Right lung (tissue), 5 donors: ENCODE results near the gene ARHGAP24. TPM values are rescaled to one million over a fixed set of nuclear protein-coding genes. Genes with fewer than 3 reads are reported as not detected.

ENCODE experiments used
- DNase-seq, 2 donors: peaks; one replicate each; pipeline ENCODE4 v3.0.0-alpha.2; 2013
- polyA plus RNA-seq, 5 donors: library from polyadenylated mRNA; unstranded; fragments of 120-200 nt; gene quantifications; one replicate each; pipeline versions ENCODE4 v1.2.1 to v1.2.3, GENCODE V29; 2013; ENCODE audit warnings: inconsistent platforms in 1 of 5, low replicate concordance in 1 of 5; ENCODE audit not compliant: insufficient read length in 5 of 5, insufficient read depth in 1 of 5

The ARHGAP24 gene
- polyA plus RNA-seq, 5 donors = 19.9 to 37.9 (median 26.8) TPM

DNA sequence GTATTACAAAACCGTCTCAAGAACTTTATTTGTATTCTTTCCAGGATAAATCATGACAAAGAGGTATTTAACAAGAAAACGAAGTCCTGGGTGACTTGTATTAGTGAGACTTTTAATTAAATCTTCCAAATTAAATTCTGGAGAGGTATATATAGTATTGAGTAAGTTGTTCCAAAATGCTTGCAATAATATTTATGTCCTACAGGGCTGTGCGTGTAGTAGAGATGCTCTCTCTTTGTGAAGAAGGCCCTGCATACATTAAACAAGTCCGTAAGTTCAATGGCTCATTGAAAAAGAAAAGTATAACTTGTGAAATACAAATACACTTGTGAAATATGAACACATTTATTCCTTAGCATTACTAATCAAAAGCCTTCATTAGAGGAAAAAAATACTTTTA, 211.4 kb downstream of the ARHGAP24 start:
- DNase-seq = no peak

DNA sequence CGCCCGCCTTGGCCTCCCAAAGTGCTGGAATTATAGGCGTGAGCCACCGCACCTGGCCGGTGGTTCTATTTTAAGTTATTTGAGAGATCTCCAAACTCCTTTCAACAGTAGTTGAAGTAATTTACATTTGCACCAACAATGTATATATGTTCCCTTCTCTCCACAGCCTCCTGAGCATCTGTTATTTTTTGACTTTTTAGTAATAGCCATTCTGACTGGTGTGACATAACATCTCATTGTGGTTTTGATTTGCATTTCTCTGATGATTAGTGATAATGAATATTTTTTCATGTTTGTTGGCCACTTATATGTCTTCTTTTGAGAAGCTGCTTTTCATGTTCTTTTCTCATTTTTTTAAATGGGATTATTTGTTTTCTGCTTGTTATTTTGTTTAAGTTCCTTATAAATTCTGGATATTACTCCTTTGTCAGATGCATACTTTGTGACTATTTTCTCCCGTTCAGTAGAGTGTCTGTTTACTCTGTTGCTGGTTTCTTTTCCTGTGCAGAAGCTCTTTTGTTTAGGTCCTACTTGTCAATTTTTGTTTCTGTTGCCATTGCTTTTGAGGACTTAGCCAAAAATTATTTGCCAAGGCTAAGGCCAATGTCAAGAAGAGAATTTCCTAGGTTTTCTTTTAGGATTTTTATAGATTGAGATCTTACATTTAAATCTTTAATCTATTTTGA, 213.2 kb downstream of the ARHGAP24 start:
- no peak for DNase-seq

DNA sequence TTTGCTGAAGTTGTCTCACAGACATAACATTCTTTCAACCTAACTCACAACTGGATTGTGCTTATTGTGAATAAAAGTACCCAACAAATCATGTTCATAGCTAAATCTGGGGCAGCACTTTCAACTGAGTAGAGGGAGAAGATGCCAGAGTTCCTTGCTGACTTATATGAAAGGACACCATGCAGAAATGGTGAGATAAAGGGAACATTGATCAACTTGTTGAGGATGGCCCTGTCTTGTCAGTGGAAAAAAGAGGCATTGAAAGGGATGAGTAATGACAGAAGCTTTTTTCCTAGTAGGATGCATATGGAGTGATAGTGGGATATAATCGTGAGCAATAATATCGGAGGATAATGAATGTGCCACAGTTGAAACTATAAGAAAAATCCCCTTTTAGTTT, 221.7 kb downstream of the ARHGAP24 start:
- DNase-seq = no peak

DNA sequence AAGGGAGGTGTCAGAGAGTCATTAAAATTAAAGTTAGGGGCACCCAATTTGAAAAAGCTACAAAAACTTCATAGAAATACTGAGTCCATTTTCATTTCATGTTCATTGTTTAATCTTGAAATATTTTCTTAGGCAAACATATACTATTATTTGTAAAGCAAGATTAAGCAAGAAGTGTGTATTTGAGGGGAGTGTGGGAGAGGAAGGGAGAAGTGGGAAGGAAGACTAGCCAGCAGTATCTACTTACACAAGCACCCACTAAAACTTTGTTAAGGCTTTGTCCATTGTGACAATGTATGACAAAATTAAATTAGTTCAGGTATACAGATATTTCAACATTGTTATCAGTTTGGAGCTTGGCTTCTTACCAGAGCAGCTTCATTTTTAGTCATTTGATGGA, 222.9 kb downstream of the ARHGAP24 start:
- no peak for DNase-seq

DNA sequence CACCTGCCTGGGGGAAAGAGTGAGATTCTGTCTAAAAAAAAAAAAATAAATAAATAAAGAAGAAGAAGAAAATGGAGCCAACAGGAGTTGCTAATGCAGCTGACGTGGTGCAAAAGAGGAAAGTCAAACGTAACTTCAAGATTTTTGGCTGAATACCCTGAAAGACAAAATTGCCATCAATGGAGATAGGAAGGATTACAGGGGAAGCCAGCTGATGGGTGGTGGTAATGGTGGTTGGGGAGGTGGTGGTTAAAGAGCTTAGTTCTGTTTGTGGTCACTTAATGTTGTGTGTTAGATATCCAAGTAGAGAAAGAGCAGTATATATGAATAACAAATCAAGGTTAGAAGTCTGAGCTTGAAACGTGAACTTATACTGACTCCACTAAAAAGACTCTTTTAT, 225.4 kb downstream of the ARHGAP24 start:
- no peak for DNase-seq

DNA sequence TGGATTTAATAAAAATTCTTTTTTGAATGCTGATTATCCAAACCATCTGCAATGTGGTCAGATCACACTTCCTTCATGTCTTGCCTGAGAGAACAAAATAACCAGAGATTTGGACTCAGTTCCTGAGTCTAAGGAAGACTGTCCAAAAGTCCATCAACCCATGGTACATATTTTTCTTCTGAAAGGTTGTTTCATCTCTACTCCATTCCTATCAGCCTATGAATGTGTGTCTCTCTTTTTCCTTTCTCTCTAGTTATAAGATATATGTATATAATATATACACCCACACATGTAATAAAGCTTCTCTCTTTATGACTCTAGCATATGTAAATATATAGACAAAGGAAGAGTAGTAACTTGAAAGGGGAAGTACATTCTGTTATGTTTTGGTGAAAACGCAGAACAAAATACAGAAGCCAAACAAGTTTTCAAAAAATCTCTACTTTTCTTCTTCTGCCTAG, 226.9 kb downstream of the ARHGAP24 start:
- no peak for DNase-seq

DNA sequence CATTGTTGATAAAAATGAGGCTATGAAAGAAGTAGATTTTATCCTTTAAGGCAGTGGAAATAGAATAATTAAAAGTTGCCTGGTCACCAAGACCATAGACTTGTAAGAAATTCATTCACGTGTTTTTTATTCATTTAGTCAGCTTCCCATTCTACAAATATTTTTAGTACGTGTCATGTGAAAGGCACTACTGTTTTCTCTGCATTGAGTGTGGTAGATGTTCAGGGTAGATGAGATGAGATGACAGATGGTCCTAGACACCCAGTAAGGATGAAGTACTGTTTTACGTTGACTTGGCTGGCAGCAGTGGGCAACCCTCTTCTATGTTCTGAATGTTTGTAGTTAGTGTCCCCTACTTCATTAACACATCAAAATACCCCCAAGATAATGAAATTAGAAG, 228.1 kb downstream of the ARHGAP24 start:
- DNase-seq = no peak

DNA sequence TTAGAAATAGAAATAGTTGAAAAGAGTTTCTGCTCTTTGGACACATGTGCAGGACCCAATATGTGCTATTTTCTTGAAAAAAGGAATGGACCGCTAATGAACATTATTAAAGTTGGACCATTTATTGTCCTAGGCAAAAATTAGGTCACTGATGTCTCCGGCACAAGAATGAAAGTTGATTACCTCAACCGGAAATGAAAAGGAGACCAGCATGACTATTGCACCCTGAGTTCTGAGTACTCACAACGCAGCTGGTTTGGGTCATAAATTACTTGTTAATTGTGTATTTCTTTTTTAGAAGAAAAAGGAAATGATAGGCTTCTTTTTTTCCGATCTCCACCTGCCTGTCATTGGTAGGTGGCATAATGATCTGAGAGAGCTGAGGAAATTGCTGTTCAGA, 232.7 kb downstream of the ARHGAP24 start:
- no peak for DNase-seq

DNA sequence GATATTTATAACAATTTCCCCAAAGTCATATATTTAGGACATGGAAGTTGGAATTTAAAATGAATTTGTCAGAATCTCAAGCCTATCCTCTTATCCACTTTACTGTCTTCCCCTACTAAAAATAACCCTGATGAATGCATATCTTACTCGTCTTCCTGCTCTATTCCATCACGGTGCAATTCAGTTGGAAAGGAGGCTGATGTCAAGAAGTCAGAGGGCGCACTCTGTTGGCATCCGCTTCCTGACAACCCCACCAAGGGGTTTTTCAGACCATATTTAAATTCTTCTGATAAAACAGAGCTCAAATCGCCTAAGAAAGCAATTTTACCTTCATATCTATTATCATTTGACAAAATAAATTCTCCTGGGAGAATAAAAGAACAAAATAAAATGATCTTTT, 233.5 kb downstream of the ARHGAP24 start:
- DNase-seq = no peak

DNA sequence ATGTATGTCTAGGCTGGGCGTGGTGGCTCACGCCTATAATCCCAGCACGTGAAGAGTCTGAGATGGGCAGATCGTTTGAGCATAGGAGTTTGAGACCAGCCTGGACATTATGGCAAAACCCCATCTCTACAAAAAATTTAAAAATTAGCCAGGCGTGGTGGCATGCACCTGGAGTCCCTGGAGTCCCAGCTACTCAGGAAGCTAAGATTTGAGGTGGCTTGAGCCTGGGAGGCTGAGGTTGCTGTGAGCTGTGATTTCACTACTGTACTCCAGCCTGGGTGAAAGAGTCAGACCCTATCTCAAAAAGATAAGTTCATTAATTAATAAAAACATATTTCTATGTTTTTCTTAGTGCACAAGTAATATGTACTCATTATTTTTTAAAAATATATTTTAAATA, 238.1 kb downstream of the ARHGAP24 start:
- no peak for DNase-seq

DNA sequence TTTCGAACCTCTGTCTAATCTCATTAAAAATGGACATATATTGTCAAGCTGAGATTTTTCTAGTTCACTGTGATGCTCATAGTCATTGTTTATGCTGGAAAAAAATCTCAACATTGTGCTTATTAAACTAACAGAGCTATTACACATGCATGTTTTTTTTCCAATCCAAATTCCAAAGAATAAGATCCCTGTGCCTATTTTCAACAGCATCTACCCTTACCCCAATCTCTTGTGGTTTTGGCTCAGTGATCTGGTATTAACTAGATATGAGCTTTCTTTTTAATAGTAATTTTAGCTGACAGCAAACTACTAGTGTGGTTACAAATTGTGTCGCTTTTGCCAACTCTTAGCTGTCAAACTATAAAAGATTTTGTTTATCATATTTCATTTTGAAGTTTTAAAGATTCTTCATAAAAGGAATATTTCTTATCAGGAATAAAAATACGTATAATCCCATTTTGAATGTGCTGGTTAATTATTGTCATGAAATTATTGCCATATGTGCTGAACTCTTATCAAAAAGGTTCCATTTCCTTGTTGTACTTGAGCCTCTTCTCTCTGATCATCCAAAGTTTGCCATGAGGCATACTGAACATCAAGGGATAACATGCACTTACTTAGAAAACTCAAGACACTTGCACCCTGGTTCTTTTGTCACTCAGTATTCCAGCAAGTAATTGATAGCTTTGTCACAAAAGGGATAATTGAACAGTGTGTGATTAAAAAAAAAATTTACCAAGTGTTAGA, 241.2 kb downstream of the ARHGAP24 start:
- DNase-seq = no peak

DNA sequence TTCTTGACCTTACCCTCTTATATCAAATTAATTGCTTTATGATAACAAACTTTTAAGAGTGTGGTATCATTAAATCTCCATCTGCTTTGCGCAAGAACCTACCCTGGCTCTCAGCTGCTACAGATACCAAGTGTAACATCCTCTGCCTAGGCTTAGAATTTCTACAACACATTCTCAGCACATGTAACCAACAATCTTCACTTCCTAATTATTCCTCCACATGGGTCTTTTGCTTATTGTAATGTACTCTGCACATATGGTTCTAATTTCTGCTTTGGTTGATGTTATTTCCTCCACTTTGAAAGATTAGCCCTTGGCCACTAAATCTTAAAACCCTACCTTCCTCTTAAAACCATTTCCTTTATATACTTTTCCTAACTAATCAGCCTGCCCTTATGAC, 242.4 kb downstream of the ARHGAP24 start:
- DNase-seq = no peak

DNA sequence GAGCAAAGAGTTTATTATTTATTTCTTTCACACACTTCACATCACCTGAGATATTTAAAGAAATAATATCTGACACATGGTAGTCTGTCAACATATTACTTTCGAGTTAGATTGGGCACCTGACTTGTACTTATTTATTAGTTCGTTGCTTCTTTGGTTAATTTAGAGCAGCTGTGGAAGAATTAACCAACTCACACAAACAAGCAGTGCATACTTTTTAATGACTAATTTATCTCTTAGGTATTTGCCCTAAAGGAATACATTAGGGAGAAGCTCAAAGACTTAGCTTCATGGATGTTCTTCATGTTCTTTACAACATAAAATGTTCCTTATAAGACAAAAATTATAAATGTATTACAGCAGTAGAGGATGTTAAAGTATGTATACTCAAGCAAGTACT, 242.9 kb downstream of the ARHGAP24 start:
- no peak for DNase-seq

DNA sequence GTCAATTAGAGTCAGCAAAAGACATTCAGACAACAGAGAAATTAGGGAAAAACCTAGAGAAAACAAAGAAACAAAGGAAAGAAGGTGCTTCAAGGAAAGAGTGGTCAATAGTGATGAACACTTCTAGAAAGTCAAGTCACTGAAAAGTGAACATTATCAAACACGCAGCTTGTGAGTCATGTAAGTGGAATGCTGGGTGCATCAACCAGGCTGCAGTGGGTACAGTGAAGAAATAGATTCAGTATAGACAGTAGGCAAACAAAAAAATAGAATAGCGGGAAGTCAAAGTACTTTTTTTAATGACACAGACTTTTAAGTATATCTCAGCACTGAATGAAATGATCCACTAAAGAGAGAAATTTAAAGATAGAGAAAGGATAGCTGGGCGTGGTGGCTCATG, 245.8 kb downstream of the ARHGAP24 start:
- DNase-seq = no peak

DNA sequence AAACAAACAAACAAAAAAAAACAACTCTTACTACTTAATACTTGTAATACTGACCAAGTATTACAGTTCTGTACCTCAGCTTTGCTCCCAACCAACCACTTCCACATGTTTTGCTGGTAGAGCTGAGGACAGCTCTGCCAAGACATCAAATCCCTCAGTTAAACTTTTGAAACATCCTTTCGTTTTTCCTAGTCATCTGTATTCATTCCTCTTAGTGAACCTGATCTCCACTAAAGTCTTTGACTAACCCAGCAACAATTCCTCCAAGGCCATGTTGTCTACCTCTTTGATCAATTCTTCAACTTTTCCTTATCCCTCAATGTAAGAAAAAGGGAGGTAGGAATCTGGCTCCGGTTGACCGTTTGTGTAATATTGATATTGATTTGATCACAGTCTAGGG, 247.5 kb downstream of the ARHGAP24 start:
- no peak for DNase-seq

DNA sequence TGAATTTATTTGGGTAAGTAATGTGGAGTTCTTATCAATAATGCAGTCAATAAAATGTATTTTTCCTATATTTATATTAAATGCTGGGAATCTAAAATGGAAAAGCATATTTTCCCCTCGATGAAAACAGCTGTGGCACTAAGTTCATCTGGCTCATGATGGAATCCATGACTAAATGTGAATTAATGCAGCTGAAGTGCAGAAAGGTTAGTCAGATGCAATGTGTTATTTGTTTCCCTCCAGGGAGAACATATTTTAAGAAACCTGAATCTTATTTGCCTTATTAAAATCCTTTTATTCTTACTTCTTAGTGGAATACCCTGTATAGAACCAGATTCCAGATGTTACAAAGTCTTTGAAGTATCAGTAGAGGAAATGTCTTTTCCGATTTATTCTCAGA, 247.9 kb downstream of the ARHGAP24 start:
- no peak for DNase-seq

DNA sequence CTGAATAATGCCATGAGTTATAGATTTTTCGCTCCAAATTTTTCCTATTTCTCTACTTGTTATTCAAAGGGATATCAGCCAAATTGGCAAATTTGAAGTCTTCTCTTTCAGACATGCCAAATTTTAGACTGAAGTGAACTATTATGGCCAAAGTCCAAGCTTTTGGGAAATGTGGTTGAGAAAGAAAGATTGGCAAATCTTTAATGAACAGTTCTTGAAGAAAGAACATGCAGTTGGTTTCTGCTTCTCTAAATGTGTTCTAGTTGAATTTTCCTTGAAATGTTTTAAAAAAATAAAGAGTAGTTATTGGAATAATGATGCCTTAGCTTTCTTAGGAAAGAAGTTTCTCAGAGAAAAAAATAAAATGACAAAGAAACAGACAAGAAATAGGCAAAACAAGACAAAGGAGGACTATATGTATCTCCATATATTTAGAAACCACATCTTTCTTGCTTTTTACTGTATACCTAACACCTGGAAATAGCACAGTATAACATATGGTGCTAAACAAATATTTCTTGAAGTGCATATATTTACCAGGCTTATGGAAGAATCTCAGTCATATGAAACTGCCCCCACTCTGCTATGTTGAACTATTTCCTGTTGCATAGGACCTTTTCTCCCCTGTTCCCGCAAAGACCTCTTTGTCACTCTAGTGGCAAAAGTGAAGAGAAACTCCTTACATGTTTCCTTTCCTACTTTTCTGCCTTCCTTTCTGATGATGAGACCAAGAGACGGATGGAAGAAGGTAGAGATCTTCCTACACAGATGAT, 250.0 kb downstream of the ARHGAP24 start:
- no peak for DNase-seq

DNA sequence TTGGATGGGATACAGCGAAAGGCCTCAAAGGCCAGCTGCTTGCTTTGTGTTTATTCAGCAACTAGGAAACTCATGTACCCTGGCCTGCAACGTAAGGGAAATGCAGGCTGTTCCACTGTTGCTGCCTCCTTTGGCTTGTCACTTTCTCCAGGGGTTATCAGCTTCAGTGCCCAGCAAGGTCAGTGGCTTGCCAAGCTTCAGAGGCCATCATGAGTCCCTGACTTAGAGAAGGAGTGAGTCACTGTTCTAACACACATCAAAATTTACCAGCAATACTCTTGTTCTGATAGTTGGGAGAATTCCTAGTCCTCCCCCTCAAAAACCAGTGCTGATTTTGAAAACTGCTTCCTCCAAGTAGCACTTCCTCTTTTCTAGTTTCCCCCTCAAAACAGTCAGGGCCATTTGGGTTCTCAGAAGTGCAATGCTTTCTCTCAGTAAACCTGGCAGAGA, 250.8 kb downstream of the ARHGAP24 start:
- peak in 1 of 2 donors; percentile 26 for DNase-seq

DNA sequence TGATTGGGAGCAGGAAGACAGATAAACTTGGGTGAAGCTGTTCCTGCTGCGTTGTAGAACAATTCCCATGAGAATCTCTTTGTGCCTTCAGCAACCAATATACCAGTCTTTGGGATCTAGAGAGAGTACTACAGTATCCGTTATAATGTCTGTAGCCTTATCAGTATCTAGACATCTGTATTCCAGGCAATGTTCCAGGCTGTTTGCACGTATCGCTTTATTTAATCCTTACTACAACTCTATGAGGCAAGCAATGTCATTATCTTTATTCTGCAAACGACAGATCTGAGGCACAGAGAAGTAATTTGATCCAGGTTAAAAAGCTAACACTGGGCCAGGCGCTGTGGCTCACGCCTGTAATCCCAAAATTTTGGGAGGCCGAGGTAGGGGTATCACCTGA, 251.6 kb downstream of the ARHGAP24 start:
- no peak for DNase-seq

DNA sequence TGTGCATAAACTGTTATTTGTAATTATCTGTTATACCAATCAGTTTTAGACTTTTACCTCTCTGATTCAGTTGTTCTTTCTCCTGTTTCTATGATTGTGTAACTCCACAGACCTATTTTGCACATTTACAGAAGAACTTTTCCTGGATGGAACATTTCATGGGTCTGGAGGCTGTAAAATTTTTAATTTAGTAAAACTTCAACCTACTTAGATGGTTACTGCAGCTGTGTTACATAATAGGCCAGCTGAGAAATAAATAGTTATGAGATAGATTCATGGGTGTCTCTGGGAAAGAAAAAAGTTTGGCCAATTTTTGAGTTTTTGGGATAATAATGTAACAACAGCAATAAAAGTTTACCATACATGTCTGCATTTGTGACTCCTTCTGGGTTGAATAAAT, 253.5 kb downstream of the ARHGAP24 start:
- DNase-seq = no peak

DNA sequence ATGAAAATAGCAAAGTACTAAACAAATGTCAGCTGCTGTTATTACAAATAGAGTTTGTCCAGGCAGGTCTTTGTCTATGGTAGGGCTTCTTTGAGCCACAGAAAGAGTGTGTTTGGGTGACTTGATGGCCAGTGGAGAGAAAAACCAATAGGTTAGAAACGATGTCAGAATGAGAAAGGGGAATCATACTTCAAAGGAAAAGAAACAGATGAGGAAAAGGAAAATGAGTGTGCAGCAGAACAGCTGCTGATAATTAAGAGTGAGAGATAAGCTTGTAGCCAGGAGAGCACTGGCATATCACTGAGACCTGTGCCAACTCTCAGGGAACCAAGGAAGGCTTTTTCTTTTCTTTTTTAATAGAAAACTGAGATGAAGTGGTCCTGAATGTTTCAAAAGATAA, 257.2 kb downstream of the ARHGAP24 start:
- DNase-seq = no peak

DNA sequence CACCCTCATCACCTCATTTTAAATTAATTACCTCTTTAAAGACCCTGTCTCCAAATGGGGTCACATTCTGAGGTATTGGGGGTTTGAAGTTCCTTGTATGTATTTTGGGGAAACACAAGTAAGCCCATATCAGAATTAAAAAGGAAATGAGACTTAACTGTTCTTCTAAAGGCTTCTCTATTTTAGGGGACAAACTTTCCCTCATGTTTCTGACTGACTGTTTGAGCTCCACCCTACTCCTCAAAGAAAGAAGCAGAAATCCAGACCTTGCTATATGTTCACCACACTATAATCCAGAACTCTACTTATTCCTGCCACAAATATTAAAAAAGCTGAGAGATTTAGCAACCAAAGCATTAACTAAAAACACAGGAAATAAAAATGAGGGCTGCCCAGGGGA, 258.8 kb downstream of the ARHGAP24 start:
- no peak for DNase-seq

DNA sequence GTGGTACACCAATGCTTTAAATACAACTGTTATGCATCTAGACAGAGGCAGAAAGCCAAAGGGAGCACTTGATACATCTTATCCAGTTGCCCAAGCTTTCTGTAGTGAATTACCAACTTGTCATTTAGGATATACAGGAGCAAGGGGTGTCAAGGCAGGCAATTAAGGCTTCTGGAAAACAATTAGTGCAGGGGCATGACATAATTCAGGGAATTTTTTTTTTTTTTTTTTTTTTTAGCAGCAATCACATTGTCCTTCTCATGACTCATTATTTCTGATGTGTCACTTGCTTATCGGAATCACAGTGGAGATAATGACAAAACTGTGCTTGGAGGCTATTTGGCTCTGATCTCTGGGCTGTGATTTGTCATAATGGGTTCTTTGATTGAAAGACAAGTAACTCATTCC, 259.5 kb downstream of the ARHGAP24 start:
- DNase-seq = no peak
